Colonic mucosa (tissue), 4 donors: ENCODE data around the gene GNPDA1. TPM values are rescaled to one million over a fixed set of nuclear protein-coding genes. Genes with fewer than 3 reads are reported as not detected.

ENCODE experiments used
- DNase-seq: peaks from one replicate; pipeline ENCODE4 v3.0.0-alpha.2; 2020
- H3K27ac ChIP-seq: fragments of 200-600 bp; one replicate; pipeline ENCODE4 v1.8.0; 2021
- H3K27me3 ChIP-seq: fragments of 200-600 bp; one replicate; pipeline ENCODE4 v1.8.0; 2021
- H3K36me3 ChIP-seq: fragments of 200-600 bp; one replicate; pipeline ENCODE4 v1.8.0; 2021
- H3K4me1 ChIP-seq: fragments of 200-600 bp; one replicate; pipeline ENCODE4 v1.8.0; 2021; ENCODE audit warnings: mild to moderate bottlenecking
- H3K4me3 ChIP-seq: fragments of 200-600 bp; one replicate; pipeline ENCODE4 v1.8.0; 2021
- H3K9ac ChIP-seq, 2 donors: one replicate each; pipeline ENCODE4 v1.7.0; 2013; ENCODE audit warnings: control low read depth in 2 of 2, low read depth in 2 of 2, low read length in 2 of 2
- H3K9me3 ChIP-seq: fragments of 200-600 bp; one replicate; pipeline ENCODE4 v1.8.0; 2021
- intact Hi-C: fragments of 100-400 bp; cut with DNase I; formaldehyde crosslinking; loops from one replicate; pipeline ENCODE4 v1.14.1; 2022
- total RNA-seq, 2 donors: library from RNA; stranded (reverse); fragmentation: NEBNext Ultra II Directional in 1 of 2; extraction: Animal tissue kit (Norgen Biotek cat#: 25700) in 1 of 2; gene quantifications; one replicate each; pipeline ENCODE4 v1.2.1, GENCODE V29; 2021
- TF ChIP-seq, protein P1 (sequence below): fragments of 200-600 bp; IDR thresholded peaks from one replicate; pipeline ENCODE4 v1.8.0; 2022; ENCODE audit warnings: antibody characterized with exemption, mild to moderate bottlenecking
- donor health status: healthy.
- donor health status: DM: no; HTN: no; CAD: no.
- donor health status: DM: no; HTN: no; CAD: no.

Gene GNPDA1
- total RNA-seq, 2 donors from 2014 or later: 15.5 to 19.6 TPM

DNA sequence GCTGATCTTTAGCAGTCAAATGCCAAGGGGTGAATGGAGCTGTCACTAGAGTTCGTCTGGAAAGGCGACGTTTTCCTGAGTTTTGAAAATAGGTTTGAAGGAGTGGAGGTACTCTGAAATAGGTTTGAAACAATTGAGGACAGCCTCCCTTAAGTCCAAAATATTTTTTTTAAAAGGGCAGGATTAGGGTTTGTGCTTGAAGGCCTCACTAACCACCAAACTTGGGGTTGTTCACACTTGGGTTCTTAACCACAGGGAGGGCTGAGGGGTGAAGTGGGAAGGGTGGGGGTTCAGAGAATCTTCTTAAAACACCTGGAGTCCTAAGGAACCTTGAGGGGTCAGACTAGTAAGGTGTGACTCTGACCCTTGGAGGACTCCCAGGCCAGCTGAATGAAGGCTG lies 51.4 kb downstream of the GNPDA1 start:
- Histone ChIP-seq H3K27ac (no peak overlapping the region), H3K27me3 (no peaks in the 10 kb centered on the region), H3K9me3 (no peaks in the 10 kb centered on the region), H3K4me3 (no peak overlapping the region), H3K4me1 (no peaks in the 10 kb centered on the region), H3K36me3 (no peaks in the 10 kb centered on the region), H3K9ac (no peak overlapping the region)
- intact Hi-C loops: loop anchor here (2.0 to 10.0 kb wide), 3 partner anchors 73 to 269 kb away; no protein-coding TSS in a partner anchor
- TF ChIP-seq, protein P1, sequence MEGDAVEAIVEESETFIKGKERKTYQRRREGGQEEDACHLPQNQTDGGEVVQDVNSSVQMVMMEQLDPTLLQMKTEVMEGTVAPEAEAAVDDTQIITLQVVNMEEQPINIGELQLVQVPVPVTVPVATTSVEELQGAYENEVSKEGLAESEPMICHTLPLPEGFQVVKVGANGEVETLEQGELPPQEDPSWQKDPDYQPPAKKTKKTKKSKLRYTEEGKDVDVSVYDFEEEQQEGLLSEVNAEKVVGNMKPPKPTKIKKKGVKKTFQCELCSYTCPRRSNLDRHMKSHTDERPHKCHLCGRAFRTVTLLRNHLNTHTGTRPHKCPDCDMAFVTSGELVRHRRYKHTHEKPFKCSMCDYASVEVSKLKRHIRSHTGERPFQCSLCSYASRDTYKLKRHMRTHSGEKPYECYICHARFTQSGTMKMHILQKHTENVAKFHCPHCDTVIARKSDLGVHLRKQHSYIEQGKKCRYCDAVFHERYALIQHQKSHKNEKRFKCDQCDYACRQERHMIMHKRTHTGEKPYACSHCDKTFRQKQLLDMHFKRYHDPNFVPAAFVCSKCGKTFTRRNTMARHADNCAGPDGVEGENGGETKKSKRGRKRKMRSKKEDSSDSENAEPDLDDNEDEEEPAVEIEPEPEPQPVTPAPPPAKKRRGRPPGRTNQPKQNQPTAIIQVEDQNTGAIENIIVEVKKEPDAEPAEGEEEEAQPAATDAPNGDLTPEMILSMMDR: no peak
- no peak for DNase-seq

DNA sequence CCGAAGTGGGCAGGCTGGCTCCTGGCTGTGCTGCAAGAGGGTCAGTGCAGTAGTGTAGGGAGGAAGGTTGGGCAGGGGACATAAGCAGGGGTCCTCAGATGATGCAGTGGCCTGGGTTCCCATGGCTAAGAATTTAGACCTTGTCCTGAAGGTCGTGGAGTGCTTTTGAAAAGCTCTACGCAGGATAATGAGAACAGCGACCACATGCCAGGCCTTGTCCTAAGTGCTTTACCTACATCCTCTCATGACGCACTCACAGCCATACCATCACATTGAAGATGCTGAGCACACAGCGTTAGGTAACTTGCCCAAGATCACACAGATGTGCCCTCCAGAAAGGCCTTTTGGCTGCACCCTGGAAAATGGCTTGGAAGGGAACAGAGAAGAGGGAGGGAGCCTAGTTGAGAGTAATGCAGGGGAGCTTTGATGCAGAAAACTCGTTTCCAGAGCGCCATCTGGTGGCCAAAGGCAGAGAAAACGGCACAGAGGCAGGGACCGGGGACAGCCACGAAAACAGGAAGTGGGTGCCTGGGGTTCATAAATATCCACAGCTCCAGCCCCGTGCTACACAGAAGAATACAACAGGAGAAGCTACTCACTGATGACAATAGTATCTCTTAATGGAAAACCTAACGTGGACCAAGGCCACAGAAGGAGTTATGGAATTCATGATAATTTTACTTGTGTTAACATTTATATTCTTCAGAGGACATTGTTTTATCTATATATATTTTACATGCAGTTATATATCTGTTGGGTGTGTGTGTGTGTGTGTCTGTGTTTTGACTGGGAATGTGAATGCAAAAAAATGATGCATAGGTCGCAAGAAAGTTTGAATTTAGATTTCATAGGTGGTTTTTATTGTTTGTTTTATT lies 52.1 kb downstream of the GNPDA1 start:
- TF ChIP-seq, protein P1: peak; percentile 87
- H3K9me3 ChIP-seq: no peaks in the 10 kb centered on the region
- no peaks in the 10 kb centered on the region for H3K27me3 ChIP-seq
- DNase-seq: peak; percentile 94
- intact Hi-C loops: loop anchor here (2.0 to 10.0 kb wide), 3 partner anchors 72 to 268 kb away; no protein-coding TSS in a partner anchor
- H3K9ac ChIP-seq: no peak overlapping the region
- no peaks in the 10 kb centered on the region for H3K4me1 ChIP-seq
- no peak overlapping the region for H3K4me3 ChIP-seq
- no peak overlapping the region for H3K27ac ChIP-seq
- H3K36me3 ChIP-seq: no peaks in the 10 kb centered on the region

DNA sequence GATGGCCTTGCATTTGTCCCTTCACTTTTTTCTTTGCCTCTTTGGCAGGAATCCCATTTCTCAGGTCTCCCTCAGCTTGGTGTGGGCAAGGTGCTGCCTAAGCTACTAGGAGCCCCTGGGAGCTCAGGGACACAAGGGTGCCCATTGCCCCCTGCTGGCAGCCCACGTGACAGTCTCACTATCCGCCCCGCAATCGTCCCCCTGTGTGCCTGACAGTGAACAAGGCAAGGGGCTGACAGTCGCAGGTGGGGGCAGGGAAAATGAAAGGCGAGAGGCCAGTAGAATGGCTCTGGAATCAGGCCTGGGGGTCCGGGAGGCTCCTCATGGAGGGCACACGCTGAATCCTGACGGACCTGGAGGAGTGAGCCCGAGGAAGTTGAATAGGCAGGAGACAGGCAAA lies 52.8 kb downstream of the GNPDA1 start:
- Histone ChIP-seq H3K4me3 (no peak overlapping the region), H3K9me3 (no peaks in the 10 kb centered on the region), H3K27ac (no peak overlapping the region), H3K4me1 (no peaks in the 10 kb centered on the region), H3K27me3 (no peaks in the 10 kb centered on the region), H3K9ac (no peak overlapping the region), H3K36me3 (no peaks in the 10 kb centered on the region)
- DNase-seq: no peak
- TF ChIP-seq, protein P1: no peak
- intact Hi-C loops: loop anchor here (2.0 to 10.0 kb wide), 3 partner anchors 71 to 267 kb away; no protein-coding TSS in a partner anchor

DNA sequence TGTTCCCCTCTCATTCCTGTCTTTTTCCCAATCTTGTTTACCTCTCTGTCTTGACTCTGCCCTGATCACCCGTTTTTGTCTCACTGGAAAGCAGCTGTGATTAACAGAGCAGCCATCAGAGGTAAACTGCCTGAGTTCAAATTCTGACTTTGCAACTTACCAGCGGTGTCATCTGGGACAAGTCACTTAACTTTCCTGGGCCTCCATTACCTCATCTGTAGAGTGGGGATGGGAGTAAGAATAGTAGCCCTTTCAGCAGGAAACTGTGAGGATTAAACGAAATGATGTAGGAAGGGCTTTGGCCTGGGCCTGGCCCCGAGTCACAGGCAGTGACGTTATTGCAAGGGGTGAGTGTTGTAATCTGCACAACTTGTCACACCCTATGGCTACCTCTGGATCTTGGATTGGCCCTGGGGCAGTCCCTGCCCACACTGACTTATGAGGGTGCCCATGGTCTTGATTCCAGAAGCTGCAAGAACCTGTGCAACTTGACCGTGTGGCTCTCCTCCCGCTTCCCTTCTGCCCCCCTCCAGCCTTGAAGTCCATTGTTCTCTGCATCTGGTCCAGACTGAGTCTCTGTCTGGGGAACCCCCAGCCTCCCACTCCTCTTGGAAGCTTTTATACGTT lies 54.2 kb downstream of the GNPDA1 start:
- H3K4me3 ChIP-seq: no peak overlapping the region
- intact Hi-C loops: no loop called here
- no peaks in the 10 kb centered on the region for H3K36me3 ChIP-seq
- no peaks in the 10 kb centered on the region for H3K4me1 ChIP-seq
- no peaks in the 10 kb centered on the region for H3K9me3 ChIP-seq
- H3K27me3 ChIP-seq: no peaks in the 10 kb centered on the region
- no peak for DNase-seq
- H3K9ac ChIP-seq: no peak overlapping the region
- H3K27ac ChIP-seq: no peak overlapping the region
- TF ChIP-seq, protein P1: no peak

DNA sequence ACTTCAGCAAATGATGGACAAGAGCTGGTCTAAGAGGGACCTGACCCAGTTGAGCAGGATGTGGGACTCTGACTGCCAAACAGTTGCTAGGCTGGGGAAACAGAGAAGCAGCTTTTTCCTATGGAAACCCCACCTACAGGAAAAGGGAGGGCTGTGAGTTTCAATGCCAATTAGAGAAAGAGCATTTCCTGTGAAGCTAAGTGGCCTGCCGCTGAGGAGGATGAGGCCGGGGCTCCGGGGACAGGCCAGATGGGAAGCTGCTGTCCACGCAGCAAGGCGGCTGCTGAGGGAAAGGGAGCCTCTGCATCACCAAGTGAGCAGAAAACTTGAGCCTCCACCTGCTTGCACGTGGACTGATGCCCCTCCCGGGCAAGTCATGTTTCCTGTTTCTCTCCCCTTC lies 54.7 kb downstream of the GNPDA1 start, which contains the start of gene PCDH12:
PCDH12 (minus strand) TSS at position 90 of the 400 bp plus-strand sequence. CDS start 351 bp downstream, outside the sequence.
- Histone ChIP-seq H3K4me1 (no peaks in the 10 kb centered on the region), H3K36me3 (no peaks in the 10 kb centered on the region), H3K9me3 (no peaks in the 10 kb centered on the region), H3K9ac (peak within 1 kb of the TSS in 1 of 2 donors; percentile 12), H3K27ac (no peak within 1 kb of the TSS), H3K27me3 (no peaks in the 10 kb centered on the region), H3K4me3 (no peak within 1 kb of the TSS)
- intact Hi-C loops: no loop called here
- TF ChIP-seq, protein P1: no peak
- DNase-seq: no peak
